HEK293 (cell line): ENCODE data around the gene TENT4B.

Experiments used
- RBAK ChIP-seq: fragments of 450-650 bp; formaldehyde crosslinking; IDR thresholded peaks from 2 replicates; pipeline ENCODE4 v1.5.1; 2016; ENCODE audit warnings: missing biosample characterization, missing genetic modification characterization
- TCF7L2 ChIP-seq: IDR thresholded peaks from 2 replicates; pipeline ENCODE4 v1.6.1; 2011; ENCODE audit warnings: low read depth, mild to moderate bottlenecking, inconsistent platforms, low read length, moderate library complexity, borderline replicate concordance
- ZBTB8A ChIP-seq: fragments of 450-650 bp; formaldehyde crosslinking; IDR thresholded peaks from 2 replicates; pipeline ENCODE4 v1.5.1; 2016; ENCODE audit warnings: missing biosample characterization, missing genetic modification characterization
- ZNF112 ChIP-seq: fragments of 450-650 bp; formaldehyde crosslinking; IDR thresholded peaks from 2 replicates; pipeline ENCODE4 v1.5.0; 2017; ENCODE audit warnings: missing biosample characterization, missing genetic modification characterization
- ZNF350 ChIP-seq: fragments of 450-650 bp; formaldehyde crosslinking; IDR thresholded peaks from 2 replicates; pipeline ENCODE4 v1.5.0; 2017; ENCODE audit warnings: missing biosample characterization, mild to moderate bottlenecking, missing genetic modification characterization
- ZNF416 ChIP-seq: fragments of 450-650 bp; formaldehyde crosslinking; IDR thresholded peaks from 2 replicates; pipeline ENCODE4 v1.5.1; 2016; ENCODE audit warnings: missing biosample characterization, missing genetic modification characterization
- ZNF514 ChIP-seq: fragments of 450-650 bp; formaldehyde crosslinking; IDR thresholded peaks from 2 replicates; pipeline ENCODE4 v1.5.1; 2016; ENCODE audit warnings: missing biosample characterization, missing genetic modification characterization
- ZNF558 ChIP-seq: fragments of 450-650 bp; formaldehyde crosslinking; IDR thresholded peaks from 2 replicates; pipeline ENCODE4 v1.5.1; 2016; ENCODE audit warnings: missing biosample characterization, missing genetic modification characterization
- ZNF707 ChIP-seq: fragments of 450-650 bp; formaldehyde crosslinking; IDR thresholded peaks from 2 replicates; pipeline ENCODE4 v1.5.1; 2016; ENCODE audit warnings: missing biosample characterization, missing genetic modification characterization
- ZNF768 ChIP-seq: fragments of 450-650 bp; formaldehyde crosslinking; IDR thresholded peaks from 2 replicates; pipeline ENCODE4 v1.5.1; 2018; ENCODE audit warnings: missing biosample characterization, mild to moderate bottlenecking, missing genetic modification characterization
- TF ChIP-seq, protein P1 (sequence below): fragments of 450-650 bp; formaldehyde crosslinking; IDR thresholded peaks from 2 replicates; pipeline ENCODE4 v1.5.1; 2016; ENCODE audit warnings: missing biosample characterization, missing genetic modification characterization
- TF ChIP-seq, protein P2 (sequence below): fragments of 450-650 bp; formaldehyde crosslinking; IDR thresholded peaks from 2 replicates; pipeline ENCODE4 v1.5.1; 2017; ENCODE audit warnings: missing biosample characterization, missing genetic modification characterization
- TF ChIP-seq, protein P3 (sequence below): fragments of 450-650 bp; formaldehyde crosslinking; IDR thresholded peaks from 2 replicates; pipeline ENCODE4 v1.5.1; 2016; ENCODE audit warnings: missing biosample characterization, missing genetic modification characterization
- TF ChIP-seq, protein P4 (sequence below): sonication (generic); formaldehyde crosslinking; IDR thresholded peaks from 2 replicates; pipeline ENCODE4 v1.8.1; 2022; ENCODE audit warnings: mild to moderate bottlenecking, moderate library complexity, missing genetic modification reagents

DNA sequence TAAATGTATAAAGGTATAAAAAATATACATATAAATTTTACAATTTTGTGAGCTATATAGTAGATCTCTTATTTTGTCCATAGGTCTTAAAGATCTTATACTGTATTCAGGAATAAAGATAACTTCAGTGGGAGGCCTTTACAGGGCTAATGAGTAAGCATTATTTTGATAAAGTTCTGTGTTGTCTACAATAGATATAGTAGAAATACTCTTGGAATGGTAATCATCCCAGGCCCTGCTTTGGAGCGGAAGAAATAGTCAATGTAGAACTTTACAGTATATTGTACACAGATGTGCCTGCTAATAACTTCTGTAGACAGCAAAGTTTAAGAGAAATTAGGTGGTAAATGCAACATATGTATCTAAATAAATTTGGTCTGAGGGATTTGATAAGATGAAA, 42.6 kb downstream of the TENT4B start:
- no peak for TF ChIP-seq ZNF768
- TF ChIP-seq, protein P1, sequence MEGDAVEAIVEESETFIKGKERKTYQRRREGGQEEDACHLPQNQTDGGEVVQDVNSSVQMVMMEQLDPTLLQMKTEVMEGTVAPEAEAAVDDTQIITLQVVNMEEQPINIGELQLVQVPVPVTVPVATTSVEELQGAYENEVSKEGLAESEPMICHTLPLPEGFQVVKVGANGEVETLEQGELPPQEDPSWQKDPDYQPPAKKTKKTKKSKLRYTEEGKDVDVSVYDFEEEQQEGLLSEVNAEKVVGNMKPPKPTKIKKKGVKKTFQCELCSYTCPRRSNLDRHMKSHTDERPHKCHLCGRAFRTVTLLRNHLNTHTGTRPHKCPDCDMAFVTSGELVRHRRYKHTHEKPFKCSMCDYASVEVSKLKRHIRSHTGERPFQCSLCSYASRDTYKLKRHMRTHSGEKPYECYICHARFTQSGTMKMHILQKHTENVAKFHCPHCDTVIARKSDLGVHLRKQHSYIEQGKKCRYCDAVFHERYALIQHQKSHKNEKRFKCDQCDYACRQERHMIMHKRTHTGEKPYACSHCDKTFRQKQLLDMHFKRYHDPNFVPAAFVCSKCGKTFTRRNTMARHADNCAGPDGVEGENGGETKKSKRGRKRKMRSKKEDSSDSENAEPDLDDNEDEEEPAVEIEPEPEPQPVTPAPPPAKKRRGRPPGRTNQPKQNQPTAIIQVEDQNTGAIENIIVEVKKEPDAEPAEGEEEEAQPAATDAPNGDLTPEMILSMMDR (tag by site-specific recombination) = no peak
- TF ChIP-seq, protein P2, sequence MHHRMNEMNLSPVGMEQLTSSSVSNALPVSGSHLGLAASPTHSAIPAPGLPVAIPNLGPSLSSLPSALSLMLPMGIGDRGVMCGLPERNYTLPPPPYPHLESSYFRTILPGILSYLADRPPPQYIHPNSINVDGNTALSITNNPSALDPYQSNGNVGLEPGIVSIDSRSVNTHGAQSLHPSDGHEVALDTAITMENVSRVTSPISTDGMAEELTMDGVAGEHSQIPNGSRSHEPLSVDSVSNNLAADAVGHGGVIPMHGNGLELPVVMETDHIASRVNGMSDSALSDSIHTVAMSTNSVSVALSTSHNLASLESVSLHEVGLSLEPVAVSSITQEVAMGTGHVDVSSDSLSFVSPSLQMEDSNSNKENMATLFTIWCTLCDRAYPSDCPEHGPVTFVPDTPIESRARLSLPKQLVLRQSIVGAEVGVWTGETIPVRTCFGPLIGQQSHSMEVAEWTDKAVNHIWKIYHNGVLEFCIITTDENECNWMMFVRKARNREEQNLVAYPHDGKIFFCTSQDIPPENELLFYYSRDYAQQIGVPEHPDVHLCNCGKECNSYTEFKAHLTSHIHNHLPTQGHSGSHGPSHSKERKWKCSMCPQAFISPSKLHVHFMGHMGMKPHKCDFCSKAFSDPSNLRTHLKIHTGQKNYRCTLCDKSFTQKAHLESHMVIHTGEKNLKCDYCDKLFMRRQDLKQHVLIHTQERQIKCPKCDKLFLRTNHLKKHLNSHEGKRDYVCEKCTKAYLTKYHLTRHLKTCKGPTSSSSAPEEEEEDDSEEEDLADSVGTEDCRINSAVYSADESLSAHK (tag by site-specific recombination) = no peak
- TF ChIP-seq ZNF112 = no peak
- TF ChIP-seq ZNF558 (tag by site-specific recombination) = no peak
- no peak for TF ChIP-seq RBAK (tag by site-specific recombination)
- no peak for TF ChIP-seq ZNF416 (tag by site-specific recombination)
- TF ChIP-seq, protein P3, sequence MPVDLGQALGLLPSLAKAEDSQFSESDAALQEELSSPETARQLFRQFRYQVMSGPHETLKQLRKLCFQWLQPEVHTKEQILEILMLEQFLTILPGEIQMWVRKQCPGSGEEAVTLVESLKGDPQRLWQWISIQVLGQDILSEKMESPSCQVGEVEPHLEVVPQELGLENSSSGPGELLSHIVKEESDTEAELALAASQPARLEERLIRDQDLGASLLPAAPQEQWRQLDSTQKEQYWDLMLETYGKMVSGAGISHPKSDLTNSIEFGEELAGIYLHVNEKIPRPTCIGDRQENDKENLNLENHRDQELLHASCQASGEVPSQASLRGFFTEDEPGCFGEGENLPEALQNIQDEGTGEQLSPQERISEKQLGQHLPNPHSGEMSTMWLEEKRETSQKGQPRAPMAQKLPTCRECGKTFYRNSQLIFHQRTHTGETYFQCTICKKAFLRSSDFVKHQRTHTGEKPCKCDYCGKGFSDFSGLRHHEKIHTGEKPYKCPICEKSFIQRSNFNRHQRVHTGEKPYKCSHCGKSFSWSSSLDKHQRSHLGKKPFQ (tag by site-specific recombination) = no peak
- no peak for TF ChIP-seq ZNF350
- TF ChIP-seq, protein P4, sequence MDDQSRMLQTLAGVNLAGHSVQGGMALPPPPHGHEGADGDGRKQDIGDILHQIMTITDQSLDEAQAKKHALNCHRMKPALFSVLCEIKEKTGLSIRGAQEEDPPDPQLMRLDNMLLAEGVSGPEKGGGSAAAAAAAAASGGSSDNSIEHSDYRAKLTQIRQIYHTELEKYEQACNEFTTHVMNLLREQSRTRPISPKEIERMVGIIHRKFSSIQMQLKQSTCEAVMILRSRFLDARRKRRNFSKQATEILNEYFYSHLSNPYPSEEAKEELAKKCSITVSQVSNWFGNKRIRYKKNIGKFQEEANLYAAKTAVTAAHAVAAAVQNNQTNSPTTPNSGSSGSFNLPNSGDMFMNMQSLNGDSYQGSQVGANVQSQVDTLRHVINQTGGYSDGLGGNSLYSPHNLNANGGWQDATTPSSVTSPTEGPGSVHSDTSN = no peak
- no peak for TF ChIP-seq ZNF707 (tag by site-specific recombination)
- TF ChIP-seq ZBTB8A (tag by site-specific recombination) = no peak
- no peak for TF ChIP-seq ZNF514
- no peak for TF ChIP-seq TCF7L2
